Fibroblast of peridontal ligament (primary cell): ENCODE results near the gene TEX14.
A peak's percentile ranks its signal among the peaks of the same experiment; 100 is the strongest.
"Not testable (repeated sequence)": the region's sequence is repeated elsewhere in the genome, so short reads cannot be mapped to it uniquely, and the experiment has no call there.

Source experiments
- DNase-seq: peaks from one replicate; pipeline ENCODE4 v3.0.0-alpha.2; 2010; ENCODE audit errors: extremely low read depth

The TEX14 gene

GRCh38 chr17:58568044-58568799 is 123.6 kb downstream of the TEX14 start:
- DNase-seq: no peak

DNA sequence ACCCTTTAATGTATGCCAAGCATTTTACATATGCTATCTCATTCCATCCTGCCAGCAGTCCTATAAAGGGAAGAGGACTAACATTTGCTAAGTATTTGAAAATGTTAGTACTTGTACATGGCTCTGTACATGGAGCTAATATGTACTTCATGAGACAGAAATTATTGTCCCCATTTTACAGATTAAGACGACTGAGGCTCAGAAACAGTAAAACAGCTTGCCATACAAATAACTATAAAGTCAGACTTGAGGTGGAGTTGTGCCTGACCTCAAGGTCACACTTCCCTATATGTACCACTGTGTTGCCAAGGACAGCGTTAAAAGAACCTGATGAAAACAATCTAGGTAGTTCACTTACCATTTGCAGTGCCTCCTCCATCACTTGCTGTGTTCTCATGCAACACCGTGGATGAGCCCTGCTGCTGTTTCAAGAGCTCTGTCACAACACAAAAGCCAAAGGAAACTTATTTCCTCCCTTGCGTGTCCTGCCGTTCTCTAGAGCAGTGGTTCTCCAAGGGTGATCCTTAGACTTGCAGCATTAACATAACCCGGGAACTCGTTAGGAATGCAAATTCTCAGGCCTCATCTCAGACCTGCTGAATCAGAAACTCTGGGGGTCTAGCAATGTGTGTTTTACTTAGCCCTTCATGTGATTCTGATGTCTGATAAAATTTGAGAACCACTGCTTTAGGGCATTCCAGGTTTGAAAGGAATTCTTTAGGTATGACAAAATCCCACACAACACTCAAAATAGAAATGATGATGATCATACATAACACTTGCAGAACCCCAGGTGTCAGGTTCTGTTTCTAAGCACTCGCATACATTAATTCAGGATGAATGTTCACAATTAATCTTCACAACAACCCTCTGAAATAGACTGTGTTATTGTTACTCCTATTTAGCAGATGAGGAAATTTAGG is 126.2 kb downstream of the TEX14 start:
- no peak for DNase-seq

GRCh38 chr17:58564971-58565370 is 126.9 kb downstream of the TEX14 start:
- no peak for DNase-seq

DNA sequence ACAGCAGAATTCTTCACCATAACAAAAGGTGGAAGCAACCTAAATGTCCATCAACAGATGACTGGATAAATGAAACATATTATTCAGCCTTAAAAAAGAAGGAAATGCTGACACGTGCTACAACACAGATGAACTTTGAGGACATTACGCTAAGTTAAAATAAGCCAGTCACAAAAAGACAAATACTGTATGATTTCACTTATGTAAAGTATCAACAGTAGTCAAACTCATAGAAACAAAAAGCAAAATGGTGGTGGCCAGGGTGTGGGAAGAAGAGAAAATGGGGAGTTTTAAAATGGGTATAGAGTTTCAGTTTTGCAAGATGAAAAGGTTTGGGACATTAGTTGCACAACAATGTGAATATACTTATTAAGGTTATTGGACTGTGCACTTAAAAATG is 127.6 kb downstream of the TEX14 start:
- no peak for DNase-seq

GRCh38 chr17:58560511-58560910 is 131.3 kb downstream of the TEX14 start:
- no peak for DNase-seq

DNA sequence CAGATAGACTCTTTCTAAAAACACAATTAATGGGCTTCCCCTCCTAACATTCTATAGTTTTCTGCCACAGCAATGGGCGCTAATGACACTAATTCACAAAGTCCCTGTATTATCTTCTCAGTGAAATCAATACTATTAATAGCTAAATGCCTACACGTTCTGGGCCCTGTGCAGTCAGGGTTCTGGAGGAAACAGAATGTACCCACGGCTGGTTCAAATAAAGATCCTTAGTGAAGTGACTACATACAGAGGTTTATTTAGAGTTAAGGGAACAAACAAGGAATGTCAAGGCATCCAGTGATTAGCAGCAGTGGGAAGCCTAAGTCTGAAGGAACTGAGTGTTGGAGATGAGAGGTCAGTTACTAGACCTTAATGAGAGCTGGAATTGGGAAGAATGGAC is 133.9 kb downstream of the TEX14 start:
- no peak for DNase-seq

DNA sequence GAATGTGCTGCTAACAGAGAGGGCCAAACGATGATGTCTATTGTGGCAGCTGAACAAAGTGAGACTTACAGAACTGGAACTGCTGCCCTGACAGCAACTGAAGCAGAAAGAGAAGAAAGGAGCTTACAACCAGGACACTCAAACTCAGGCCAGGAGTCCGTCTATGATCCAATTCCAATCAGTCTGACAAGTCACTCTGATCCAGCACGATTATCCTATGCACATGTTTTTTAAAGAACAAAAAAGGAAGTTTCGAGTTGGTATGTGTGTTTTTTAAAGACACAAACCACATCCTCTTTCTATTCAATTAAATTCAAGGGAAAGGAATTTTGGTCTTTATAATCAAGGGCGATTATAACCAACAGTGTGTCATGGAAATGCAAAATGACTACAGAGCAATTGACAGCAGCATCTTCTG is 135.0 kb downstream of the TEX14 start:
- no peak for DNase-seq

GRCh38 chr17:58555109-58555508 is 136.7 kb downstream of the TEX14 start:
- DNase-seq: not testable (repeated sequence)

- DNase-seq: no peak
These were observed 150.6 kb downstream of the TEX14 start for GRCh38 chr17:58541249-58541648.

DNA sequence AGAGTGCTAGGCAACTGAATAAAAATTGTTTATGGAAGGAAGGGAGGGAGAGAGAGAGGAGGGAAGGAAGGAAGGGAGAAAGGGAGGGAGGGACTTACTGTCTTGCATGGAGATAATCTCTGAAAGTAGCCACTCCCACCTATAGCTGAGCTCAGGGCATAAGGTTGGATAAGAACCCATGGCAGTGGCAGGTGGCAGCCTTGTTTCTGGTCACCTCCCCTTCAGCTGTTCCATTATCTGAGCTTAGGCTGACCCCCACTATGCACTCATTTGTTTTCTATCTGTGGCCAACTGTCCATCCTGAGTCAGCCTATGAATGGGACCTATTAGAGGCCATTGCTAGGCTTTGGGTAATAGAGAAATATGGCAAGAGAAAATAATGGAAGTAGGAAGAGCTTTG is 152.1 kb downstream of the TEX14 start:
- no peak for DNase-seq

DNA sequence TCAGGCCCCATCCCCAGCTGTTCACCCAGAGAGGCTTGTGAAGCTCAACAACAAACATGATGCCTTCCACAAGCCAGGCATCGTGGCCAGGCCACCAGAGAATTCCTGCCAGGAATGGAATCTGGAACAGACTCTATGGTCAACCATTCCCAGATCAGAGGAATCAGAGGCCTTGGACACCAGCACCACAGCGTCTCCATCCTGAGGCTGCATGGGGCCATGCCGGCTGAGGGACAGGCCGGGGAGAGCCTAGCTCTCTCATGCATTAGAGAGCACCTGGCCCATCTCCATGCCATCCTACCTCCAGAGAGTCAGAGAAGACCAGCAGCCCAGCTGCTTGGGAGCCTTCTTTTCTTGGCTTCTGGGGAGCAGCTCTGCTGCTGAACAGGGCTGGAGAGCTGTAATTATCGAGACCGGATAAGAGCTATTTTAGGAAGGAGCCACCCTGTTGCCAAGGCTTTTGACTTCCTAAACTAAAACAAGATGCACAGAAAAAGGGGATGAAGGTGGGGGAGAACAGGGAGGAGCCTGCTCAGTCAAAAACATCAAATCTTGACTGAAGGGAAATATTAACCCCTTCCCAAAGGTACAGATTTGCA is 152.9 kb downstream of the TEX14 start:
- peak; percentile 34 for DNase-seq

DNA sequence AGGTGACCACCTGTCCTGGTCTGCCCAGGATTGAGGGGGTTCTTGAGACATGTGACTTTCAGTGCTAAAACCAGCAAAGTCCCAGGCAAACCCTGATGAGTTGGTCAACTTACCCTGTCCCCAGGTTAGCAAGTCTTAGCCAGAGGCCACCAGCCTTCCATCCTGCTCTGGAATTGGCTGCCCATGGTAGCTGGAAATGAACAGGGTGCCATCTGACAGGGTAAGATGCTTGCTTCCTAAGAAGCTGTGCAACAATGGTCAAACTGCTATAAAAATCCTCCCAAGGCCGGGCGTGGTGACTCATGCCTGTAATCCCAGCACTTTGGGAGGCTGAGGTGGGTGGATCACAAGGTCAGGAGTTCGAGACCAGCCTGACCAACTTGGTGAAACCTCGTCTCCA is 154.6 kb downstream of the TEX14 start:
- DNase-seq: no peak

DNA sequence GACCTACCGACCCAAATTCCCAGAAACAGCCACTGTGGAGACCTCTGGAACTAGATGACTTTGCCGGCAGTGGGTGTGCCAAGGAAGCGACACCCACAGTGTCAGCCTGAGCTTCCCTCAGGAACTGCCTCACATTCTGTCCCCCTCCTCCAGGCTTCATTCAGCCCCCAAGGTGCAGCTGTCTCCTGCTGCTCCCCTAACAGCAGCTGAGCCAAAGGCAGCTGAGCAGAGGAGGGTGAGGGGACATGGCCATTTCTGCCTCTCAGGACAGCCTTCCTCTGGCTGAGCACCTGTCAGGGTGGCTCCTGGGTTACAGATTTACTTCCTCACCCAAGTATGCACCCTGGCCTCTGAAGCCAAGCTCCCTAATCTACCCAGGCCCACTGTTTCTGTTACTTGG is 155.3 kb downstream of the TEX14 start:
- DNase-seq: no peak

GRCh38 chr17:58535431-58535830 is 156.4 kb downstream of the TEX14 start:
- DNase-seq: peak; percentile 33

DNA sequence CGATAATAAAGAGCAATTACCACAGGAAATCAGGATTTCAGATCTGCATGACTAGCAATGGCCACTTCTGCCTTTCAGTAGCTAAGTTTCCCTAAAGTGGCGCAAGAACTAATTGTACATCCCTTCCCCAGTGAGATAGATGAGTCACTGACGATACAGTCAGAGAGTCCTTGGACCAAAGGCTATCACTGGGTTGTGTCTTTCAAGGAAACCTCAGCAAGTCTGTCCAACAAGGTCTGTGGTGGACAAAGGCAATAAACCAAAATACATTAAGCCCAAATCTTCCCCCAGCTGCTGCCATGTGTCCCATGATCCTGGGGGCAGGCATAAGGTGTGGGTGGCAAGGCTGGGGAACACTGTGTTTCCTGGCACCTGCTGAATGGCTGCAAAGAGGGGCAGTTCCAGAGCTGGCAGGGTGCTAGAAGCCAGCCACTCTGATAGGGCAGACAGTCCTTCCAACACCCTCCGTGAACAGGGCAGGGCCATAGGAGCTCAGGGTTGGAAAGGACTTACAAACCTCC is 156.9 kb downstream of the TEX14 start:
- DNase-seq: peak; percentile 61

GRCh38 chr17:58534331-58534730 is 157.5 kb downstream of the TEX14 start:
- DNase-seq: no peak

- no peak for DNase-seq
These were observed 158.1 kb downstream of the TEX14 start for GRCh38 chr17:58533616-58534188.

DNA sequence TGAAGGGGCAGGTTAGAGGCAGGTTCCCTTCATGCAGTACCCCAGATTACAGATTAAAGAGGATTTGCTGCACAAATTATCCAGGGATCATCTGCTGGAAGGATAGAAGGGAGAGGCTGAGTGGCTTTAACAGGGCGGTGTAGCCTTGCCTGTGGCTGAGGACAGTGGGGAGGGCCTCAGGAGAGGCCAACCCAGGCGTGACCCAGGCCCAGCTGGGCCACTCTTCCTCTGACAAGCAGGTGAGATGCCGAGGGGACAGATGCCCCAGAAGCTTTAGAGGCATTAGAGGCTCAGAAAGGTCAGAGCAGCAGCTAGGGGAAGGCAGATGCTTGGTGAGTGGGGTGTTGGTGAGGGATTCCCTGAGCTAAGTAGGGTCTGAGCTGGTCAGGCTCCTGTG is 159.3 kb downstream of the TEX14 start:
- no peak for DNase-seq

GRCh38 chr17:58531661-58532554 is 159.9 kb downstream of the TEX14 start:
- DNase-seq: no peak

DNA sequence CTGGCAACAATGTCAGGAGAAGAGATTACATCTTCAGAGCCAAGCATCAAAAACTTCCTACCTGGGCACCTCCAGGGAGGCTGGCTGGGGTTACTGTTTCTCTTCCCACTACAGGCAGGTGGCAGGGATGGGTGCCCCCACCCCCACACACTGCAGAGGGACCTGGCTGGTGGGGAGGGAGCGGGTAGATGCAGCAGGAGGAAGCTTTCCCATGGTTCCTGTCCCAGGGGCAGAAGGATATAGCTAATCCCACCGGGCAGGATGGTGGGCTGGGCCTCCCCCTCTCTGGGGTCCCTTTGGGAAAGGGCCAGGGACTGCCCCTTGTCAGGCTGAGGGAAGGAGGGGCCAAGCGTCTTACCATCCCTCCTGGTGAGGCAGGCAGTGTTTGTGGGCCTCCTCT is 160.7 kb downstream of the TEX14 start:
- DNase-seq: no peak

- DNase-seq: no peak
These were observed 161.2 kb downstream of the TEX14 start for GRCh38 chr17:58530655-58531054.
